Measurements from ENCODE around the gene ACTA1.

The ACTA1 gene

GRCh38 chr1:229456016-229456415 lies 22.1 kb upstream of the ACTA1 start:
- H3K4me3 ChIP-seq (ENCODE audit: low read length), result no peak overlapping the region
- no peak for DNase-seq (ENCODE audit: low read depth)
- TF ChIP-seq CTCF (conservative IDR thresholded peaks at IDR 0.05; ENCODE audit: low read depth, low read length), result no peak

DNA sequence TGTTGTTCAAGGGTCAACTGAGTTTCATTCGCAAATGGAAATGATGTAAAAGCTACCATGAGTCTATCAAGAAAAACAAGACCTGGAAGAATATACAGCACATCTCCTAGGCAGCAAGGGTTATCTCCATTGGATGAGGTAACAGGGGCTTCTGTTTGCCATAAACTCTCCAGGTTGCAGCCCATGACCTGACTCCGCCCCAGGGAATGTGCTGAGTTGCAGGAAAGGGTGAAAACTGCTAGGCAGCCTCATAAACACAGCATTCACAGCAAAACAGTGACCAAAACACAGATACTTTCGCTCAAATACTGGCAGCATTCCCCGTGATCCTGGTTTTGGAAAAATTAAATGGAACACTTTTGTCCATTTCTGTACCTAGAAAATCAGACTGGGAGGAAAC lies 20.2 kb upstream of the ACTA1 start:
- H3K4me3 ChIP-seq (ENCODE audit: low read length), result no peak overlapping the region
- DNase-seq (ENCODE audit: low read depth), result no peak
- no peak for TF ChIP-seq CTCF (conservative IDR thresholded peaks at IDR 0.05; ENCODE audit: low read depth, low read length)

GRCh38 chr1:229452956-229453801 lies 19.3 kb upstream of the ACTA1 start:
- TF ChIP-seq CTCF (conservative IDR thresholded peaks at IDR 0.05; ENCODE audit: low read depth, low read length), result peak; percentile 82
- no peak overlapping the region for H3K4me3 ChIP-seq (ENCODE audit: low read length)
- DNase-seq (ENCODE audit: low read depth), result no peak

GRCh38 chr1:229448845-229449244 lies 15.0 kb upstream of the ACTA1 start:
- DNase-seq (ENCODE audit: low read depth), result no peak
- no peak for TF ChIP-seq CTCF (conservative IDR thresholded peaks at IDR 0.05; ENCODE audit: low read depth, low read length)
- no peak overlapping the region for H3K4me3 ChIP-seq (ENCODE audit: low read length)

- no peak for DNase-seq (ENCODE audit: low read depth)
- no peak overlapping the region for H3K4me3 ChIP-seq (ENCODE audit: low read length)
Observed at GRCh38 chr1:229448354-229448753, 14.5 kb upstream of the ACTA1 start.

DNA sequence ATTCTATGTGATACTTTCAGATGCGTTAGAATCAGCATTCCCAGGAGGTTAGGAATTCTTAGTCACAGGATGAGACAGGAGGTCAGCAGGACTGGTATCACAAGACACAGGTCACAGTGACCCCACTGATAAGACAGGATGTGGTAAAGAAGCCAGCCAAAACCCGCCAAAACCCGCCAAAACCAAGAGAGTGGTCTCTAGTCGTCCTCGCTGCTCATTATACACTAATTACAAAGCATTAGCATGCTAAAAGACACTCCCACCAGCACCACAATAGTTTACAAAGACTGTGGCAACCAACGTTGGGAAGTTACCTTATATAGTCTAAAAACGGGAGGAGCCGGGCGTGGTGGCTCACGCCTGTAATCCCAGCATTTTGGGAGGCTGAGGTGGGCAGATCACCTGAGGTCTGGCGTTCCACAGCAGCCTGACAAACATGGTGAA lies 13.9 kb upstream of the ACTA1 start:
- TF ChIP-seq CTCF (conservative IDR thresholded peaks at IDR 0.05; ENCODE audit: low read depth, low read length), result no peak
- H3K4me3 ChIP-seq (ENCODE audit: low read length), result no peak overlapping the region
- DNase-seq (ENCODE audit: low read depth), result no peak

More at GRCh38 chr1:229448354-229448753, 14.5 kb upstream of the ACTA1 start:
- TF ChIP-seq CTCF (conservative IDR thresholded peaks at IDR 0.05; ENCODE audit: low read depth, low read length), result no peak

DNA sequence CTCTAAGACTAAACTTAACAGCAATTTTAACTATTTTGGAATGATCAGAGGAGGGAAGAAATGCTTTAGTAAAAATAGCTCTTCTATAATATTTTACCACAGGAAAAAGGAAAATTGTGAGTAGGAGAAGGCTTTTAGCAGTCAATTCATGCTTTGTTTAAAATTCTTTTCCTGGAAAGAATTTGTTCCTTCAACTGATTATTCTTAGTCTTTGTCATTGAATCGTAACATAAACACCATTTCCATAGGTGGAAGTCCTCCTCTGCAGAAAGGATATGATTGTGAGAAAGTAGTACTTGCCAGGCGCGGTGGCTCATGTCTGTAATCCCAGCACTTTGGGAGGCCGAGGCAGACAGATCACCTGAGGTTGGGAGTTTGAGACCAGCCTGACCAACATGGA lies 11.9 kb upstream of the ACTA1 start:
- no peak for DNase-seq (ENCODE audit: low read depth)
- no peak for TF ChIP-seq CTCF (conservative IDR thresholded peaks at IDR 0.05; ENCODE audit: low read depth, low read length)
- H3K4me3 ChIP-seq (ENCODE audit: low read length), result no peak overlapping the region
